ENCODE results near the gene KRT2. TPM values are rescaled to one million over a fixed set of nuclear protein-coding genes. Genes with fewer than 3 reads are reported as not detected.

KRT2 gene
- total and polyA plus RNA-seq, 7 experiments from 2014 or later, result 0.29 to 4.7 (median 2.2) TPM; not detected in 1

Other genes with a start within 250 kb of the KRT2 start
- not detected for gene KRT82, start 245.9 kb downstream of the KRT2 start, total RNA-seq
- gene KRT82, start 245.9 kb downstream of the KRT2 start, polyA plus RNA-seq, result not detected
- gene KRT75, start 217.8 kb downstream of the KRT2 start, total RNA-seq, result not detected
- gene KRT75, start 217.8 kb downstream of the KRT2 start, polyA plus RNA-seq, result not detected
- not detected for gene KRT6B, start 200.1 kb downstream of the KRT2 start, total RNA-seq
- gene KRT6B, start 200.1 kb downstream of the KRT2 start, polyA plus RNA-seq, result not detected
- gene KRT6C, start 178.4 kb downstream of the KRT2 start, total RNA-seq, result not detected
- not detected for gene KRT6C, start 178.4 kb downstream of the KRT2 start, polyA plus RNA-seq
- gene KRT6A, start 159.0 kb downstream of the KRT2 start, total RNA-seq, result not detected
- not detected for gene KRT6A, start 159.0 kb downstream of the KRT2 start, polyA plus RNA-seq
- under 1 TPM in 1 of 5 experiments, not detected in 4; 0.24 TPM for gene KRT5, start 131.8 kb downstream of the KRT2 start, total RNA-seq
- not detected for gene KRT5, start 131.8 kb downstream of the KRT2 start, polyA plus RNA-seq
- not detected for gene KRT71, start 99.1 kb downstream of the KRT2 start, total RNA-seq
- not detected for gene KRT71, start 99.1 kb downstream of the KRT2 start, polyA plus RNA-seq
- gene KRT74, start 78.4 kb downstream of the KRT2 start, total RNA-seq, result 1 to 10 TPM in 2 of 5 experiments, under 1 TPM in 2, not detected in 1; 0.12 to 1.2 (median 0.90) TPM
- gene KRT74, start 78.4 kb downstream of the KRT2 start, polyA plus RNA-seq, result not detected
- 100 to 1,000 TPM in 3 of 5 experiments, 10 to 100 TPM in 1, 1 to 10 TPM in 1; 2.1 to 149 (median 104) TPM for gene KRT72, start 50.7 kb downstream of the KRT2 start, total RNA-seq
- under 1 TPM in 1 of 2 donors, not detected in 1; 0.71 TPM for gene KRT72, start 50.7 kb downstream of the KRT2 start, polyA plus RNA-seq
- gene KRT73, start 33.7 kb downstream of the KRT2 start, total RNA-seq, result 10 to 100 TPM in 4 of 5 experiments, 1 to 10 TPM in 1; 1.0 to 96.4 (median 65.6) TPM
- gene KRT73, start 33.7 kb downstream of the KRT2 start, polyA plus RNA-seq, result 10 to 100 TPM in 1 of 2 donors, 1 to 10 TPM in 1; 6.2 to 11.1 TPM
- gene KRT1, start 28.2 kb upstream of the KRT2 start, total RNA-seq, result 1 to 10 TPM in 2 of 5 experiments, under 1 TPM in 1, not detected in 2; 0.27 to 5.6 (median 2.3) TPM
- 1 to 10 TPM; 5.2 to 9.4 TPM for gene KRT1, start 28.2 kb upstream of the KRT2 start, polyA plus RNA-seq
- gene KRT77, start 51.3 kb upstream of the KRT2 start, total RNA-seq, result under 1 TPM in 2 of 5 experiments, not detected in 3; 0.11 to 0.13 TPM
- gene KRT77, start 51.3 kb upstream of the KRT2 start, polyA plus RNA-seq, result under 1 TPM; 0.08 to 0.10 TPM
- gene KRT76, start 125.1 kb upstream of the KRT2 start, total RNA-seq, result not detected
- not detected for gene KRT76, start 125.1 kb upstream of the KRT2 start, polyA plus RNA-seq
- gene KRT3, start 143.9 kb upstream of the KRT2 start, total RNA-seq, result not detected
- not detected for gene KRT3, start 143.9 kb upstream of the KRT2 start, polyA plus RNA-seq
- not detected for gene KRT4, start 161.9 kb upstream of the KRT2 start, total RNA-seq
- not detected for gene KRT4, start 161.9 kb upstream of the KRT2 start, polyA plus RNA-seq
- gene KRT79, start 182.1 kb upstream of the KRT2 start, total RNA-seq, result not detected
- gene KRT79, start 182.1 kb upstream of the KRT2 start, polyA plus RNA-seq, result not detected
- not detected for gene KRT78, start 196.8 kb upstream of the KRT2 start, total RNA-seq
- not detected for gene KRT78, start 196.8 kb upstream of the KRT2 start, polyA plus RNA-seq